GM13976 (cell line): ENCODE results near the gene CCR9.

Source experiments
- DNase-seq: peaks from one replicate; pipeline ENCODE4 v3.0.0; 2012; ENCODE audit warnings: low spot score
- CTCF ChIP-seq: IDR thresholded peaks from 2 replicates; pipeline ENCODE4 v1.5.1; 2012; ENCODE audit warnings: borderline replicate concordance, mild to moderate bottlenecking; ENCODE audit not compliant: insufficient read depth; ENCODE audit errors: extremely low read depth, missing control alignments, control extremely low read depth
- in situ Hi-C: fragments of 300-500 bp; cut with MboI; formaldehyde crosslinking; loops from one replicate; pipeline ENCODE4 v1.12.0; 2022; ENCODE audit warnings: low sequenced_read_pairs, mixed read lengths, inconsistent platforms; ENCODE audit not compliant: unreplicated experiment

The CCR9 gene

GRCh38 chr3:45943207-45943846 lies 57.0 kb downstream of the CCR9 start, which contains the start of gene CXCR6:
TSS of gene CXCR6 (plus strand) at chr3:45943464. CDS start at chr3:45946482, 3,018 bp downstream.
- TF ChIP-seq CTCF: no peak

GRCh38 chr3:45944830-45945620 lies 58.7 kb downstream of the CCR9 start:
- in situ Hi-C loops: loop anchor here (5.0 to 10.0 kb wide), 3 partner anchors 132 to 430 kb away; partner anchors contain the start of genes CCR1 and CCR5
- TF ChIP-seq CTCF: no peak
- DNase-seq: no peak

More at GRCh38 chr3:45943207-45943846, 57.0 kb downstream of the CCR9 start, which contains the start of gene CXCR6:
- no peak for DNase-seq
- in situ Hi-C loops: loop anchor here (5.0 to 10.0 kb wide), 3 partner anchors 134 to 431 kb away; partner anchors contain the start of genes CCR1 and CCR5

- in situ Hi-C loops: loop anchor here (10.0 kb wide), 2 partner anchors 258 to 428 kb away; partner anchors contain the start of genes CCR1 and CCR5
- peak; percentile 10 for TF ChIP-seq CTCF
- DNase-seq: no peak
These were observed 60.0 kb downstream of the CCR9 start for GRCh38 chr3:45946307-45946706.

GRCh38 chr3:45946875-45947274 lies 60.5 kb downstream of the CCR9 start:
- no peak for TF ChIP-seq CTCF
- in situ Hi-C loops: loop anchor here (10.0 kb wide), 2 partner anchors 258 to 428 kb away; partner anchors contain the start of genes CCR1 and CCR5
- DNase-seq: no peak

- TF ChIP-seq CTCF: no peak
- no peak for DNase-seq
- in situ Hi-C loops: loop anchor here (10.0 kb wide), 2 partner anchors 257 to 427 kb away; partner anchors contain the start of genes CCR1 and CCR5
These were observed 61.0 kb downstream of the CCR9 start for GRCh38 chr3:45947361-45947760.

GRCh38 chr3:45948311-45948781 lies 62.0 kb downstream of the CCR9 start:
- no peak for DNase-seq
- in situ Hi-C loops: loop anchor here (10.0 kb wide), 2 partner anchors 256 to 426 kb away; partner anchors contain the start of genes CCR1 and CCR5
- no peak for TF ChIP-seq CTCF
